HCT116 (cell line): Measurements from ENCODE around the gene TM4SF4. TPM values are rescaled to one million over a fixed set of nuclear protein-coding genes. Genes with fewer than 3 reads are reported as not detected.
"Not testable (repeated sequence)": the region's sequence is repeated elsewhere in the genome, so short reads cannot be mapped to it uniquely, and the experiment has no call there.

Source experiments
- ATAC-seq: fragments of 200-7000 bp; cut with Tn5 transposase; 2 replicates; pipeline ENCODE4 v1.9.1; 2020; ENCODE audit warnings: mild to moderate bottlenecking, moderate library complexity
- BruUV-seq: library from RNA; stranded (reverse); fragments of 400-500 nt; replicated peaks from 2 replicates; lab custom pipeline; 2021; lab: Mats Ljungman, UMichigan
- CTCF ChIA-PET: fragments of 300-600 bp; sonication (Branson Sonifier 250); formaldehyde crosslinking; loops from one replicate; lab custom pipeline; 2021; ENCODE audit warnings: antibody characterized with exemption; lab: Charles Lee
- POLR2A ChIA-PET: fragments of 300-600, 350-600 bp; sonication (Branson Sonifier 250); formaldehyde crosslinking; loops from one replicate; lab custom pipeline; 2021; ENCODE audit warnings: antibody characterized with exemption; lab: Charles Lee
- RAD21 ChIA-PET, 2 experiments: fragments of 300-600 bp; sonication (Branson Sonifier 250); formaldehyde crosslinking; loops; one replicate each; lab custom pipeline; 2023; ENCODE audit warnings: low total read pairs in 2 of 2; ENCODE audit not compliant: uncharacterized antibody in 2 of 2, unreplicated experiment in 2 of 2, low non-redundant PET in 1 of 2; lab: Charles Lee
- DNase-seq: peaks from one replicate; pipeline ENCODE4 v3.0.0-alpha.2; 2010; ENCODE audit warnings: low read depth, low spot score
- H2AFZ ChIP-seq: fragments of 200-600 bp; shearing (Covaris generic), sonication (generic); 2 replicates; pipeline ENCODE4 v1.6.1; 2017; ENCODE audit warnings: low read depth, mixed run types, mixed read lengths, antibody characterized with exemption, low read length; ENCODE audit not compliant: poor library complexity, severe bottlenecking
- H3K27ac ChIP-seq: 2 replicates; pipeline ENCODE4 v1.5.1; 2012; ENCODE audit warnings: low read depth, low read length
- H3K27me3 ChIP-seq: fragments of 200-600 bp; sonication (generic); 2 replicates; pipeline ENCODE4 v1.6.1; 2016; ENCODE audit warnings: mixed run types, low read length, mixed read lengths; ENCODE audit not compliant: insufficient read depth
- H3K36me3 ChIP-seq, 2 experiments: fragments of 200-500 bp in 1 of 2; fragments of 200-600 bp in 1 of 2; sonication (Bioruptor generic) in 1 of 2; sonication (generic) in 1 of 2; 2 replicates each; pipeline versions ENCODE4 v1.5.1 to v1.6.1; 2014 to 2016; ENCODE audit warnings: low read length in 2 of 2, inconsistent platforms in 1 of 2, mixed read lengths in 1 of 2, mixed run types in 1 of 2; ENCODE audit not compliant: insufficient read depth in 2 of 2, control insufficient read depth in 1 of 2
- H3K4me1 ChIP-seq, 2 experiments: fragments of 200-600 bp in 1 of 2; sonication (generic) in 1 of 2; 2 replicates each; pipeline versions ENCODE4 v1.5.1 to v1.6.1; 2012 to 2017; ENCODE audit warnings: low read length in 2 of 2, inconsistent platforms in 1 of 2, mild to moderate bottlenecking in 1 of 2, mixed read lengths in 1 of 2, mixed run types in 1 of 2, moderate library complexity in 1 of 2; ENCODE audit not compliant: insufficient read depth in 2 of 2, control insufficient read depth in 1 of 2
- H3K4me2 ChIP-seq: fragments of 200-600 bp; sonication (generic); 2 replicates; pipeline ENCODE4 v1.6.1; 2017; ENCODE audit warnings: mixed run types, low read length, mixed read lengths
- H3K4me3 ChIP-seq, 2 experiments: fragments of 200-600 bp in 1 of 2; sonication (generic) in 1 of 2; replicated peaks in 1 of 2; 2 replicates each; pipeline ENCODE4 v1.5.1; 2011 to 2016; ENCODE audit warnings: low read length in 2 of 2, control low read depth in 1 of 2, low read depth in 1 of 2, mild to moderate bottlenecking in 1 of 2, mixed read lengths in 1 of 2, mixed run types in 1 of 2
- H3K79me2 ChIP-seq: fragments of 200-600 bp; sonication (generic); 2 replicates; pipeline ENCODE4 v1.6.1; 2017; ENCODE audit warnings: mild to moderate bottlenecking, mixed run types, low read length, moderate library complexity, mixed read lengths; ENCODE audit not compliant: insufficient read depth
- H3K9ac ChIP-seq: fragments of 200-600 bp; sonication (generic); 2 replicates; pipeline ENCODE4 v1.6.1; 2016; ENCODE audit warnings: low read length, mixed read lengths
- H3K9me2 ChIP-seq: fragments of 200-600 bp; sonication (generic), shearing (Covaris generic); 2 replicates; pipeline ENCODE4 v1.6.1; 2017; ENCODE audit warnings: mixed run types, mild to moderate bottlenecking, moderate library complexity; ENCODE audit not compliant: insufficient read depth
- H3K9me3 ChIP-seq, 2 experiments: fragments of 200-500 bp in 1 of 2; fragments of 200-600 bp in 1 of 2; sonication (Bioruptor generic) in 1 of 2; sonication (generic) in 1 of 2; 2 replicates each; pipeline ENCODE4 v1.6.1; 2014 to 2017; ENCODE audit warnings: low read length in 2 of 2, mixed read lengths in 2 of 2, inconsistent platforms in 1 of 2, low read depth in 1 of 2, mild to moderate bottlenecking in 1 of 2, mixed run types in 1 of 2, moderate library complexity in 1 of 2; ENCODE audit not compliant: control insufficient read depth in 1 of 2, insufficient read depth in 1 of 2
- H4K20me1 ChIP-seq: fragments of 200-600 bp; sonication (generic), shearing (Covaris generic); 2 replicates; pipeline ENCODE4 v1.6.1; 2017; ENCODE audit warnings: mixed run types, mild to moderate bottlenecking, moderate library complexity; ENCODE audit not compliant: insufficient read depth
- CEBPB ChIP-seq: IDR thresholded peaks from 2 replicates; pipeline ENCODE4 v1.6.1; 2012; ENCODE audit warnings: low read depth
- EZH2 ChIP-seq: fragments of 200-600 bp; sonication (generic); IDR thresholded peaks from 2 replicates; pipeline ENCODE4 v1.6.1; 2017; ENCODE audit warnings: antibody characterized with exemption, mixed run types
- JUND ChIP-seq: IDR thresholded peaks from 2 replicates; pipeline ENCODE4 v1.6.1; 2012
- POLR2AphosphoS5 ChIP-seq: IDR thresholded peaks from 2 replicates; pipeline ENCODE4 v1.6.1; 2011; ENCODE audit warnings: mild to moderate bottlenecking, low read depth, low read length, moderate library complexity
- TCF7L2 ChIP-seq: IDR thresholded peaks from 2 replicates; pipeline ENCODE4 v1.7.0; 2011; ENCODE audit warnings: borderline replicate concordance, inconsistent platforms; ENCODE audit not compliant: insufficient read depth, insufficient read length; ENCODE audit errors: extremely low read depth
- intact Hi-C: fragments of 100-400 bp; cut with micrococcal nuclease; formaldehyde crosslinking; loops from 2 replicates; pipeline ENCODE4 v1.10.0; 2022
- total RNA-seq: library from RNA; stranded (reverse); gene quantifications from one replicate; pipeline ENCODE4 v1.2.1, GENCODE V29; 2021; ENCODE audit not compliant: unreplicated experiment
- TF ChIP-seq, protein P1 (sequence below): IDR thresholded peaks from 2 replicates; pipeline ENCODE4 v1.6.1; 2011; ENCODE audit warnings: mild to moderate bottlenecking, low read length, moderate library complexity; ENCODE audit not compliant: insufficient replicate concordance; ENCODE audit errors: extremely low read depth
- TF ChIP-seq, protein P2 (sequence below): IDR thresholded peaks from 2 replicates; pipeline ENCODE4 v1.6.1; 2012

TM4SF4 gene
- total RNA-seq, 1 experiment from 2014 or later = 0.91 TPM

DNA sequence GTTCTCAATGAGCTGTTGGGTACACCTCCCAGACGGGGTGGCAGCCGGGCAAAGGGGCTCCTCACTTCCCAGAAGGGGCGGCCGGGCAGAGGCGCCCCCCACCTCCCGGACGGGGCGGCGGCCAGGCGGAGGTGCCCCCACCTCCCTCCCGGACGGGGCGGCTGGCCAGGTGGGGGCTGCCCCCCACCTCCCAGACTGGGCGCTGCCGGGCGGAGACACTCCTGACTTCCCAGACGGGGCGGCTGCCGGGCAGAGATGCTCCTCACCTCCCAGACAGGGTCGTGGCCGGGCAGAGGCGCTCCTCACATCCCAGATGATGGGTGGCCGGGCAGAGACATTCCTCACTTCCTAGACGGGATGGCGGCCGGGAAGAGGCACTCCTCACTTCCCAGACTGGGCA lies 29.6 kb upstream of the TM4SF4 start:
- POLR2A ChIA-PET, RAD21 ChIA-PET, DNase-seq, BruUV-seq, H2AFZ ChIP-seq, intact Hi-C loops, H3K36me3 ChIP-seq, H4K20me1 ChIP-seq, H3K27me3 ChIP-seq, H3K9ac ChIP-seq, H3K79me2 ChIP-seq, ATAC-seq, H3K4me2 ChIP-seq, H3K4me3 ChIP-seq, H3K9me2 ChIP-seq, CTCF ChIA-PET, H3K27ac ChIP-seq, H3K9me3 ChIP-seq: not testable (repeated sequence)
- peaks cover 8 to 29% of the 10 kb centered on the region in 2 experiments for H3K4me1 ChIP-seq

DNA sequence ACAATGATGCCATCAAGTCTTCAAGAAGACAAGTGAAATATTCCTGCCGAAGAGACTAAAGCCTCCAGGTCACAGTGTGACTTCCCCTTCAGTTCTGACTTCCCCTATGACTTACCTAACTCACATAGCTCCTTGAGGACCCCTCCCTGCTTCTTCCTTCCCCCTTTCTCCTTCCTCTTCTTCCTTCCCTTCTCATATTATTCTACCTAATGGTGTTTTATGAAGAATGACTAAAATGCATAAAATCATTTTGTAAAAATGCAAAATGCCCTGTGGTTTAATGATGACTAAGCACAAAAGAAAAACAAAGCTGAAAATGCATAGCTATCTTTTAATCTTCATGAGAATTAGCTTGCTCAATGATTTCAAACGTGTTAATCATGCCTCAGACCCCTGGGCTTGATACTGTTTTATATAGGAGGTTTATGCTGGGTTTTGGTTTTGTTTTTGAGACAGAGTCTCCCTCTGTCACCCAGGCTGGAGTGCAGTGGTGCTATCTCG lies 26.1 kb upstream of the TM4SF4 start:
- RAD21 ChIA-PET = no interaction called here
- no peak overlapping the region for H3K4me2 ChIP-seq
- no peaks in the 10 kb centered on the region for H3K27me3 ChIP-seq
- no peak overlapping the region for H3K27ac ChIP-seq
- H3K79me2 ChIP-seq = no peaks in the 10 kb centered on the region
- BruUV-seq = no TSS peak
- H4K20me1 ChIP-seq = no peaks in the 10 kb centered on the region
- no peak for ATAC-seq
- TF ChIP-seq TCF7L2 (no peak), POLR2AphosphoS5 (no peak), EZH2 (no peak), CEBPB (no peak), JUND (no peak)
- TF ChIP-seq, protein P1, sequence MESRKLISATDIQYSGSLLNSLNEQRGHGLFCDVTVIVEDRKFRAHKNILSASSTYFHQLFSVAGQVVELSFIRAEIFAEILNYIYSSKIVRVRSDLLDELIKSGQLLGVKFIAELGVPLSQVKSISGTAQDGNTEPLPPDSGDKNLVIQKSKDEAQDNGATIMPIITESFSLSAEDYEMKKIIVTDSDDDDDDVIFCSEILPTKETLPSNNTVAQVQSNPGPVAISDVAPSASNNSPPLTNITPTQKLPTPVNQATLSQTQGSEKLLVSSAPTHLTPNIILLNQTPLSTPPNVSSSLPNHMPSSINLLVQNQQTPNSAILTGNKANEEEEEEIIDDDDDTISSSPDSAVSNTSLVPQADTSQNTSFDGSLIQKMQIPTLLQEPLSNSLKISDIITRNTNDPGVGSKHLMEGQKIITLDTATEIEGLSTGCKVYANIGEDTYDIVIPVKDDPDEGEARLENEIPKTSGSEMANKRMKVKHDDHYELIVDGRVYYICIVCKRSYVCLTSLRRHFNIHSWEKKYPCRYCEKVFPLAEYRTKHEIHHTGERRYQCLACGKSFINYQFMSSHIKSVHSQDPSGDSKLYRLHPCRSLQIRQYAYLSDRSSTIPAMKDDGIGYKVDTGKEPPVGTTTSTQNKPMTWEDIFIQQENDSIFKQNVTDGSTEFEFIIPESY = no peak
- TF ChIP-seq, protein P2, sequence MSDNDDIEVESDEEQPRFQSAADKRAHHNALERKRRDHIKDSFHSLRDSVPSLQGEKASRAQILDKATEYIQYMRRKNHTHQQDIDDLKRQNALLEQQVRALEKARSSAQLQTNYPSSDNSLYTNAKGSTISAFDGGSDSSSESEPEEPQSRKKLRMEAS = no peak
- TF ChIP-seq, all 23 proteins: peak for 0
- Histone ChIP-seq H3K9me2 (no peaks in the 10 kb centered on the region), H3K4me3 (no peak overlapping the region), H3K9ac (no peak overlapping the region), H3K36me3 (no peaks in the 10 kb centered on the region), H3K9me3 (peaks cover 3 to 6% of the 10 kb centered on the region in 2 experiments; a peak in 2 of 4 replicates), H3K4me1 (peaks cover 0 to 16% of the 10 kb centered on the region in 2 experiments; a peak in 3 of 4 replicates), H2AFZ (no peak overlapping the region)
- no peak for DNase-seq
- CTCF ChIA-PET = no interaction called here
- POLR2A ChIA-PET = no interaction called here
- intact Hi-C loops = no loop called here
